HG02981 (cell line): Measurements from ENCODE around the gene C17orf113.

Experiments used
- ATAC-seq: cut with Tn5 transposase; IDR thresholded peaks from one replicate; pipeline ENCODE4 v1.9.1; 2021; ENCODE audit warnings: mild to moderate bottlenecking, moderate library complexity; ENCODE audit not compliant: unreplicated experiment

C17orf113 gene

GRCh38 chr17:42050393-42051012 is at the start of gene C17orf113:
TSS of gene C17orf113 (minus strand) at chr17:42050601. CDS start at chr17:42043376, 7,225 bp downstream.
- no peak for ATAC-seq

- no peak for ATAC-seq
Measured at GRCh38 chr17:42098730-42099399, 48.5 kb upstream of the C17orf113 start.

GRCh38 chr17:42097691-42098631 is 47.6 kb upstream of the C17orf113 start, which contains the start of gene ZNF385C:
TSS of gene ZNF385C (minus strand) at chr17:42098473. CDS start at chr17:42063056, 35,417 bp downstream.
- ATAC-seq = no peak

- ATAC-seq = no peak
Measured at GRCh38 chr17:42096360-42097111, 46.1 kb upstream of the C17orf113 start.

GRCh38 chr17:42094375-42095069 is 44.1 kb upstream of the C17orf113 start:
- no peak for ATAC-seq

GRCh38 chr17:42092939-42093338 is 42.5 kb upstream of the C17orf113 start:
- ATAC-seq = no peak

GRCh38 chr17:42090964-42091790 is 40.8 kb upstream of the C17orf113 start:
- no peak for ATAC-seq

GRCh38 chr17:42088736-42089135 is 38.3 kb upstream of the C17orf113 start:
- ATAC-seq = no peak

GRCh38 chr17:42087736-42088705 is 37.6 kb upstream of the C17orf113 start:
- ATAC-seq = no peak

- ATAC-seq = no peak
Measured at GRCh38 chr17:42087042-42087701, 36.8 kb upstream of the C17orf113 start.

GRCh38 chr17:42081516-42082129 is 31.2 kb upstream of the C17orf113 start:
- no peak for ATAC-seq

- no peak for ATAC-seq
Measured at GRCh38 chr17:42079541-42079940, 29.1 kb upstream of the C17orf113 start.

- no peak for ATAC-seq
Measured at GRCh38 chr17:42078396-42079043, 28.1 kb upstream of the C17orf113 start.

GRCh38 chr17:42077755-42078154 is 27.4 kb upstream of the C17orf113 start:
- no peak for ATAC-seq

GRCh38 chr17:42076797-42077559 is 26.6 kb upstream of the C17orf113 start:
- ATAC-seq = no peak

- no peak for ATAC-seq
Measured at GRCh38 chr17:42075789-42076188, 25.4 kb upstream of the C17orf113 start.
